ENCODE data around the gene TCP11L1.

TCP11L1 gene

GRCh38 chr11:33018840-33019239 is 20.5 kb upstream of the TCP11L1 start:
- no peaks in the 10 kb centered on the region for H3K9me3 ChIP-seq (ENCODE audit: control insufficient read depth, insufficient read depth, low read depth, low read length)
- no peak overlapping the region for H3K27ac ChIP-seq (ENCODE audit: extremely low read depth, low read depth, low read length)
- TF ChIP-seq ZNF394 (tag by site-specific recombination; IDR thresholded peaks at IDR 0.05; ENCODE audit: borderline replicate concordance) (no peak), ZNF274 (IDR thresholded peaks at IDR 0.05; ENCODE audit: low read length) (no peak), ZNF274 (tag by site-specific recombination; IDR thresholded peaks at IDR 0.05; ENCODE audit: borderline replicate concordance) (no peak), ZNF324 (tag by site-specific recombination; IDR thresholded peaks at IDR 0.05) (no peak), ZNF184 (tag by site-specific recombination; IDR thresholded peaks at IDR 0.05) (no peak), ZNF521 (tag by site-specific recombination; IDR thresholded peaks at IDR 0.05) (no peak), OVOL3 (tag by site-specific recombination; IDR thresholded peaks at IDR 0.05) (no peak), SP2 (tag by site-specific recombination; IDR thresholded peaks at IDR 0.05) (no peak), ZNF23 (tag by site-specific recombination; IDR thresholded peaks at IDR 0.05; ENCODE audit: borderline replicate concordance) (no peak), KLF8 (tag by site-specific recombination; IDR thresholded peaks at IDR 0.05) (no peak)
- TF ChIP-seq, protein P1, sequence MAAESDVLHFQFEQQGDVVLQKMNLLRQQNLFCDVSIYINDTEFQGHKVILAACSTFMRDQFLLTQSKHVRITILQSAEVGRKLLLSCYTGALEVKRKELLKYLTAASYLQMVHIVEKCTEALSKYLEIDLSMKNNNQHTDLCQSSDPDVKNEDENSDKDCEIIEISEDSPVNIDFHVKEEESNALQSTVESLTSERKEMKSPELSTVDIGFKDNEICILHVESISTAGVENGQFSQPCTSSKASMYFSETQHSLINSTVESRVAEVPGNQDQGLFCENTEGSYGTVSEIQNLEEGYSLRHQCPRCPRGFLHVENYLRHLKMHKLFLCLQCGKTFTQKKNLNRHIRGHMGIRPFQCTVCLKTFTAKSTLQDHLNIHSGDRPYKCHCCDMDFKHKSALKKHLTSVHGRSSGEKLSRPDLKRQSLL (tag by site-specific recombination; IDR thresholded peaks at IDR 0.05), result no peak
- TF ChIP-seq, protein P2, sequence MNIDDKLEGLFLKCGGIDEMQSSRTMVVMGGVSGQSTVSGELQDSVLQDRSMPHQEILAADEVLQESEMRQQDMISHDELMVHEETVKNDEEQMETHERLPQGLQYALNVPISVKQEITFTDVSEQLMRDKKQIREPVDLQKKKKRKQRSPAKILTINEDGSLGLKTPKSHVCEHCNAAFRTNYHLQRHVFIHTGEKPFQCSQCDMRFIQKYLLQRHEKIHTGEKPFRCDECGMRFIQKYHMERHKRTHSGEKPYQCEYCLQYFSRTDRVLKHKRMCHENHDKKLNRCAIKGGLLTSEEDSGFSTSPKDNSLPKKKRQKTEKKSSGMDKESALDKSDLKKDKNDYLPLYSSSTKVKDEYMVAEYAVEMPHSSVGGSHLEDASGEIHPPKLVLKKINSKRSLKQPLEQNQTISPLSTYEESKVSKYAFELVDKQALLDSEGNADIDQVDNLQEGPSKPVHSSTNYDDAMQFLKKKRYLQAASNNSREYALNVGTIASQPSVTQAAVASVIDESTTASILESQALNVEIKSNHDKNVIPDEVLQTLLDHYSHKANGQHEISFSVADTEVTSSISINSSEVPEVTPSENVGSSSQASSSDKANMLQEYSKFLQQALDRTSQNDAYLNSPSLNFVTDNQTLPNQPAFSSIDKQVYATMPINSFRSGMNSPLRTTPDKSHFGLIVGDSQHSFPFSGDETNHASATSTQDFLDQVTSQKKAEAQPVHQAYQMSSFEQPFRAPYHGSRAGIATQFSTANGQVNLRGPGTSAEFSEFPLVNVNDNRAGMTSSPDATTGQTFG (tag by site-specific recombination; IDR thresholded peaks at IDR 0.05; ENCODE audit: borderline replicate concordance), result no peak
- TF ChIP-seq, protein P3, sequence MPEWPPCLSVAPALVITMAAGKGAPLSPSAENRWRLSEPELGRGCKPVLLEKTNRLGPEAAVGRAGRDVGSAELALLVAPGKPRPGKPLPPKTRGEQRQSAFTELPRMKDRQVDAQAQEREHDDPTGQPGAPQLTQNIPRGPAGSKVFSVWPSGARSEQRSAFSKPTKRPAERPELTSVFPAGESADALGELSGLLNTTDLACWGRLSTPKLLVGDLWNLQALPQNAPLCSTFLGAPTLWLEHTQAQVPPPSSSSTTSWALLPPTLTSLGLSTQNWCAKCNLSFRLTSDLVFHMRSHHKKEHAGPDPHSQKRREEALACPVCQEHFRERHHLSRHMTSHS (tag by site-specific recombination; IDR thresholded peaks at IDR 0.05), result no peak
- H3K36me3 ChIP-seq (ENCODE audit: control insufficient read depth in 2 of 2, insufficient read depth in 1 of 2, low read length in 2 of 2), result no peaks in the 10 kb centered on the region
- ChIA-PET POLR2A (no interaction called here), CTCF (interaction anchor here (0.7 kb wide), 2 partner anchors 16 to 1570 kb away, joined by 3 read pairs; no protein-coding TSS in a partner anchor)
- no peaks in the 10 kb centered on the region for H3K4me1 ChIP-seq (ENCODE audit: control insufficient read depth, insufficient read depth, low read length)
- H3K4me3 ChIP-seq (ENCODE audit: low read depth, low read length), result no peak overlapping the region

GRCh38 chr11:33021501-33021900 is 17.9 kb upstream of the TCP11L1 start:
- POLR2A ChIA-PET, result no interaction called here
- TF ChIP-seq ZNF660 (tag by site-specific recombination; IDR thresholded peaks at IDR 0.05) (no peak), BCL6B (tag by site-specific recombination; IDR thresholded peaks at IDR 0.05) (no peak), ZNF664 (tag by site-specific recombination; IDR thresholded peaks at IDR 0.05) (no peak), SETDB1 (IDR thresholded peaks at IDR 0.05; ENCODE audit: insufficient read length, low read length) (no peak), ZSCAN16 (tag by site-specific recombination; IDR thresholded peaks at IDR 0.05) (no peak), ZFHX2 (tag by site-specific recombination; conservative IDR thresholded peaks at IDR 0.05) (no peak), ZNF394 (tag by site-specific recombination; IDR thresholded peaks at IDR 0.05; ENCODE audit: borderline replicate concordance) (no peak), ZNF555 (tag by site-specific recombination; conservative IDR thresholded peaks at IDR 0.05) (no peak), ZNF23 (tag by site-specific recombination; IDR thresholded peaks at IDR 0.05; ENCODE audit: borderline replicate concordance) (no peak), KLF16 (tag by site-specific recombination; IDR thresholded peaks at IDR 0.05) (no peak), ZNF211 (tag by site-specific recombination; IDR thresholded peaks at IDR 0.05; ENCODE audit: low read depth) (no peak), ZNF302 (tag by site-specific recombination; IDR thresholded peaks at IDR 0.05; ENCODE audit: low read depth) (no peak), ZNF692 (tag by site-specific recombination; IDR thresholded peaks at IDR 0.05) (no peak), EGR2 (tag by site-specific recombination; IDR thresholded peaks at IDR 0.05; ENCODE audit: low read depth) (no peak), ZNF248 (tag by site-specific recombination; IDR thresholded peaks at IDR 0.05) (no peak), ZNF335 (tag by site-specific recombination; conservative IDR thresholded peaks at IDR 0.05) (no peak)
- TF ChIP-seq, protein P4, sequence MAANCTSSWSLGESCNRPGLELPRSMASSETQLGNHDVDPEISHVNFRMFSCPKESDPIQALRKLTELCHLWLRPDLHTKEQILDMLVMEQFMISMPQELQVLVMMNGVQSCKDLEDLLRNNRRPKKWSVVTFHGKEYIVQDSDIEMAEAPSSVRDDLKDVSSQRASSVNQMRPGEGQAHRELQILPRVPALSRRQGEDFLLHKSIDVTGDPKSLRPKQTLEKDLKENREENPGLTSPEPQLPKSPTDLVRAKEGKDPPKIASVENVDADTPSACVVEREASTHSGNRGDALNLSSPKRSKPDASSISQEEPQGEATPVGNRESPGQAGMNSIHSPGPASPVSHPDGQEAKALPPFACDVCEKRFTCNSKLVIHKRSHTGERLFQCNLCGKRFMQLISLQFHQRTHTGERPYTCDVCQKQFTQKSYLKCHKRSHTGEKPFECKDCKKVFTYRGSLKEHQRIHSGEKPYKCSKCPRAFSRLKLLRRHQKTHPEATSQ (tag by site-specific recombination; IDR thresholded peaks at IDR 0.05), result no peak

More at GRCh38 chr11:33021501-33021900, 17.9 kb upstream of the TCP11L1 start:
- Histone ChIP-seq H3K27ac (ENCODE audit: extremely low read depth, low read depth, low read length) (no peak overlapping the region), H3K9me3 (ENCODE audit: control insufficient read depth, insufficient read depth, low read depth, low read length) (no peaks in the 10 kb centered on the region), H3K4me1 (ENCODE audit: control insufficient read depth, insufficient read depth, low read length) (no peaks in the 10 kb centered on the region), H3K36me3 (ENCODE audit: control insufficient read depth in 2 of 2, insufficient read depth in 1 of 2, low read length in 2 of 2) (peaks cover 0 to 4% of the 10 kb centered on the region in 2 experiments; a peak in 1 of 3 replicates), H3K4me3 (ENCODE audit: low read depth, low read length) (no peak overlapping the region)
- CTCF ChIA-PET, result interaction anchor here (1.1 kb wide), 1 partner anchor 12 kb away, joined by 3 read pairs; no protein-coding TSS in a partner anchor
